HEK293T (cell line): ENCODE results near the gene OSBPL2.

Source experiments
- CTCF ChIA-PET: fragments of 350-600 bp; formaldehyde crosslinking; extraction: SDS; loops from one replicate; lab custom pipeline; 2021; ENCODE audit warnings: antibody characterized with exemption, inconsistent platforms; lab: Yijun Ruan, JAX
- POLR2A ChIA-PET: fragments of 350-600 bp; formaldehyde crosslinking; extraction: SDS; loops from one replicate; lab custom pipeline; 2020; ENCODE audit warnings: antibody characterized with exemption, inconsistent platforms; lab: Yijun Ruan, JAX
- DNase-seq: peaks from one replicate; pipeline ENCODE4 v3.0.0; 2012; ENCODE audit warnings: mixed read lengths; ENCODE audit errors: extremely low spot score
- ARNT ChIP-seq: fragments of 450-650 bp; IDR thresholded peaks from 2 replicates; pipeline ENCODE4 v1.6.1; 2017; ENCODE audit warnings: mild to moderate bottlenecking
- BHLHE40 ChIP-seq: fragments of 450-650 bp; IDR thresholded peaks from 2 replicates; pipeline ENCODE4 v1.6.1; 2016; ENCODE audit warnings: mild to moderate bottlenecking, moderate library complexity, borderline replicate concordance
- CTBP1 ChIP-seq: fragments of 450-650 bp; IDR thresholded peaks from 2 replicates; pipeline ENCODE4 v1.6.1; 2016; ENCODE audit warnings: borderline replicate concordance
- ELF4 ChIP-seq: fragments of 450-650 bp; IDR thresholded peaks from 2 replicates; pipeline ENCODE4 v1.6.1; 2017; ENCODE audit warnings: antibody characterized with exemption
- FOXA1 ChIP-seq: fragments of 450-650 bp; IDR thresholded peaks from 2 replicates; pipeline ENCODE4 v1.6.1; 2016; ENCODE audit warnings: mild to moderate bottlenecking
- FOXK2 ChIP-seq: fragments of 450-650 bp; IDR thresholded peaks from 2 replicates; pipeline ENCODE4 v1.6.1; 2016; ENCODE audit warnings: mild to moderate bottlenecking
- FOXM1 ChIP-seq: fragments of 450-650 bp; IDR thresholded peaks from 2 replicates; pipeline ENCODE4 v1.6.1; 2017; ENCODE audit warnings: mild to moderate bottlenecking, borderline replicate concordance
- HDGF ChIP-seq: fragments of 450-650 bp; IDR thresholded peaks from 2 replicates; pipeline ENCODE4 v1.6.1; 2017; ENCODE audit warnings: antibody characterized with exemption, borderline replicate concordance
- L3MBTL2 ChIP-seq: fragments of 450-650 bp; conservative IDR thresholded peaks from 2 replicates; pipeline ENCODE4 v1.6.1; 2016; ENCODE audit warnings: mild to moderate bottlenecking
- LEF1 ChIP-seq: fragments of 450-650 bp; IDR thresholded peaks from 2 replicates; pipeline ENCODE4 v1.6.1; 2017; ENCODE audit warnings: mild to moderate bottlenecking, borderline replicate concordance
- NFRKB ChIP-seq: fragments of 450-650 bp; IDR thresholded peaks from 2 replicates; pipeline ENCODE4 v1.6.1; 2016; ENCODE audit warnings: mild to moderate bottlenecking, moderate library complexity
- SP1 ChIP-seq: fragments of 450-650 bp; IDR thresholded peaks from 2 replicates; pipeline ENCODE4 v1.6.1; 2017
- SUZ12 ChIP-seq: fragments of 450-650 bp; IDR thresholded peaks from 2 replicates; pipeline ENCODE4 v1.6.1; 2016; ENCODE audit warnings: mild to moderate bottlenecking
- TARDBP ChIP-seq: fragments of 450-650 bp; IDR thresholded peaks from 2 replicates; pipeline ENCODE4 v1.6.1; 2016
- ZNF384 ChIP-seq: fragments of 450-650 bp; IDR thresholded peaks from 2 replicates; pipeline ENCODE4 v1.6.1; 2016
- TF ChIP-seq, protein P1 (sequence below): fragments of 450-650 bp; IDR thresholded peaks from 2 replicates; pipeline ENCODE4 v1.6.1; 2016

The OSBPL2 gene

DNA sequence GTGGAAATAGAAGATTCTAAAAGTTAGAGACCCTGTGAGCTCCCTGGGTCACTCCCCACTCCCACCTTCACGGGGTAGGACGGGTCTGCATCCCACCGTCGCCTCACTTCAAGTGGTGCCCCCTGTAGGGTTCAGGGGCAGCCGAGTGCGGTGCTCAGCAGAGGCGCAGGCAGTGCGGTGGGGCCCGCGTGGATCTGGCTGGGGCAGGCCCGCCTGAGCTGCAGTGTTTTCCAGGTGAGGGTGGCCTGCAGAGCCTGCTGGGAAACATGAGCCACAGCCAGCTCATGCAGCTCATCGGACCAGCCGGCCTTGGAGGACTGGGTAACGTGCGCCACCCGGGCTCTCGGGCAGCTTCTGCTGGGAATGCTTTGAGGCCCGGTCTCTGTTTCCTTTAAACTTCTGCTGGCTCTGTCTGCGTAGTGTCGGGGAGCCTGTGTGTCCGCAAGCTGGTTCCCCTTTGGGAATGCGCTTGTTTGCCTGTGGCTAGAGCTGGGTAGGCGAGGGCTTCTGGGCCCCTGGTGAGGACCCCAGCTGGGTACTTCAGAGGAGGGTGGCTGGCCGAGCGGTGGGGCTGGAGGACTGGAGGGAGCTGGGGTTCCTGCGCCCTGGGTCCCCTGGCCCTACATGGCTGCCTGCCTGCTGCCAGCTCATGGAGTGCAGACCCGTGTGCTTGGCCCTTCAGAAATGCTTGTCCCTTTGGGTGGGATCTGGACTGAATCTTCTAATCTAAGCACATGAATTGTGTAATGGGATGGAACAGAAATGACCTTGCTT lies 68.3 kb downstream of the OSBPL2 start:
- ChIA-PET POLR2A (interaction anchor here (1.0 kb wide), 2 partner anchors 79 to 80 kb away, joined by 3 read pairs; partner anchors contain the start of gene RPS21), CTCF (interaction anchor here (0.6 to 2.5 kb wide), 2 partner anchors 15 to 76 kb away, joined by 3 to 8 read pairs; no protein-coding TSS in a partner anchor)
- no peak for DNase-seq
- no peak for TF ChIP-seq ARNT
- TF ChIP-seq FOXK2, result no peak
- no peak for TF ChIP-seq L3MBTL2
- TF ChIP-seq ZNF384, result no peak

GRCh38 chr20:62307226-62308101 lies 69.1 kb downstream of the OSBPL2 start:
- CTCF ChIA-PET, result interaction anchor here (2.5 kb wide), 1 partner anchor 75 kb away, joined by 8 read pairs; no protein-coding TSS in a partner anchor

GRCh38 chr20:62308102-62308822 lies 69.9 kb downstream of the OSBPL2 start:
- no peak for DNase-seq
- CTCF ChIA-PET, result no interaction called here
- no peak for TF ChIP-seq BHLHE40
- no peak for TF ChIP-seq NFRKB
- no peak for TF ChIP-seq FOXK2
- TF ChIP-seq LEF1, result no peak
- TF ChIP-seq L3MBTL2, result no peak
- no peak for TF ChIP-seq ARNT
- TF ChIP-seq SUZ12, result no peak
- no peak for TF ChIP-seq ZNF384
- POLR2A ChIA-PET, result no interaction called here

More at GRCh38 chr20:62307226-62308101, 69.1 kb downstream of the OSBPL2 start:
- POLR2A ChIA-PET, result interaction anchor here (0.6 to 1.0 kb wide), 2 partner anchors 75 to 79 kb away, joined by 3 read pairs; partner anchors contain the start of gene RPS21
- no peak for DNase-seq
- no peak for TF ChIP-seq HDGF
- no peak for TF ChIP-seq ELF4
- TF ChIP-seq FOXA1, result no peak
- no peak for TF ChIP-seq LEF1
- no peak for TF ChIP-seq FOXM1
- TF ChIP-seq BHLHE40, result no peak
- no peak for TF ChIP-seq NFRKB
- TF ChIP-seq FOXK2, result no peak
- no peak for TF ChIP-seq SP1
- no peak for TF ChIP-seq ZNF384
- TF ChIP-seq ARNT, result no peak
- TF ChIP-seq SUZ12, result no peak
- TF ChIP-seq, protein P1, sequence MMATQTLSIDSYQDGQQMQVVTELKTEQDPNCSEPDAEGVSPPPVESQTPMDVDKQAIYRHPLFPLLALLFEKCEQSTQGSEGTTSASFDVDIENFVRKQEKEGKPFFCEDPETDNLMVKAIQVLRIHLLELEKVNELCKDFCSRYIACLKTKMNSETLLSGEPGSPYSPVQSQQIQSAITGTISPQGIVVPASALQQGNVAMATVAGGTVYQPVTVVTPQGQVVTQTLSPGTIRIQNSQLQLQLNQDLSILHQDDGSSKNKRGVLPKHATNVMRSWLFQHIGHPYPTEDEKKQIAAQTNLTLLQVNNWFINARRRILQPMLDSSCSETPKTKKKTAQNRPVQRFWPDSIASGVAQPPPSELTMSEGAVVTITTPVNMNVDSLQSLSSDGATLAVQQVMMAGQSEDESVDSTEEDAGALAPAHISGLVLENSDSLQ, result no peak
- no peak for TF ChIP-seq CTBP1
- no peak for TF ChIP-seq TARDBP
- TF ChIP-seq L3MBTL2, result no peak

DNA sequence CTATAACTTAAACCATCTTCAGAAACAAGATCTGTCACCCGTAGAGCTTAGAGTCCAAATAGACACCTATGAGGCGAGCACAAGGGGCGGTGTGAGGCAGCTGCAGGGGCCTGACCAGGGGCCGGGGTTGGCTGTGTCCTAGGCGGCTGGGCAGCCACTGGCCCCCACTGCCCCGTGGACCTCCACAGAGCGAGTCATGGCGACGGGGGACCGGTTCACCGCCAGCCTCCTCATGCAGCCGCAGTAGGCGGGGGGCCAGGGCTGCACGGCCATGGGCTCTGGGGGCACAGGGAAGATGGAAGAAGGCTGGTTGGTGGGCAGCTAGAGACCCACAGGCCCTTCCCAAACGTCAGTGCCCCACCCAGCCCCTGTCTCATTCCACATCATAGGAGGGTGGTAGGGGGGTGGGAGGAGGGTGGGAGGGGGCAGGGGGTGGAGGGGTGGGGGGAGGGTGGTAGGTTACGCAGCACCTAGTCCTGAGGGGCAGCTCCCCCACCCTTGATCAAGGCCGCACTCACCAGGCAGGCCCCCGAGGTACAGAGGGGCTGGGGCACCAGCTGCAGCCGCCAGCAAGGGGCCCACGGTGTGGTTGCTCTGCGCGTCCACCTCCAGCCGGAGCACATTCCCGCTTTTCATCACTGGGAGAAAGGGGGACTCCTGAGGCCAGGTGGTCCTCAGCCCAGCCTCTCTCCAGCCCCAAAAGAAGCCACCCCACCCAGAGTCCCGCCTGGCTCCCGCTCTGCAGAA lies 71.0 kb downstream of the OSBPL2 start:
- ChIA-PET POLR2A (no interaction called here), CTCF (no interaction called here)
- TF ChIP-seq FOXA1 (no peak), ZNF384 (no peak), SUZ12 (no peak), FOXM1 (no peak), TARDBP (no peak), NFRKB (no peak), HDGF (no peak), ELF4 (no peak), LEF1 (no peak), FOXK2 (no peak), SP1 (no peak), CTBP1 (no peak), BHLHE40 (no peak)
- TF ChIP-seq, protein P1, result no peak
- no peak for DNase-seq

GRCh38 chr20:62309947-62310756 lies 71.8 kb downstream of the OSBPL2 start:
- no peak for DNase-seq
- ChIA-PET CTCF (no interaction called here), POLR2A (no interaction called here)
- TF ChIP-seq ZNF384, result no peak
- TF ChIP-seq, protein P1, result no peak
- TF ChIP-seq L3MBTL2, result no peak
- TF ChIP-seq BHLHE40, result no peak
- TF ChIP-seq ELF4, result no peak
- no peak for TF ChIP-seq HDGF
- no peak for TF ChIP-seq TARDBP
